Measurements from ENCODE around the gene TSPAN5. TPM values are rescaled to one million over a fixed set of nuclear protein-coding genes. Genes with fewer than 3 reads are reported as not detected.

The TSPAN5 gene
- total RNA-seq, 1 donor from 2014 or later, result 61.4 TPM

DNA sequence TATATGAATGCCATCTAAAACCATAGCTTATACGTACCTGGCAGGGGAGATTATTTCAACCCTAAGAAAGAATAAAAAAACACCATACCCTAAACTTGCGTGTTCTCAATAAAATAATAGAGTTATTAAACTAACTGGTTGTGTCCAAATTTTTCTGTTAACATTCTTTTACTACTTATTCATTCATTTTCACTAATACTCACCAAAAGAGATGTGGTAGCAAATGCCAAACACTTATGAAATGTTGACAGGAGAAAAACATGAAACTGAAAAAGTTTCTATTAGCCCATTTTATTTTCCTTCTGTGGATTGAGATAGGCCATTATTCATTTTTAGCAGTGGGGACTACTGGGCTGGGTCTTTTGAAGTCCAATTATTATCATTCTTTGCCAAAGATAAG is 102.0 kb downstream of the TSPAN5 start:
- Histone ChIP-seq H3K4me1 (ENCODE audit: insufficient read depth, low read length) (peaks cover 19% of the 10 kb centered on the region), H3K36me3 (ENCODE audit: insufficient read depth, low read length) (peaks cover 2% of the 10 kb centered on the region), H3K4me3 (ENCODE audit: insufficient read depth, low read depth, low read length) (no peak overlapping the region), H4K20me1 (ENCODE audit: insufficient read depth, low read length) (peaks cover 28% of the 10 kb centered on the region), H3K27ac (ENCODE audit: low read depth, low read length) (no peak overlapping the region), H3K4me2 (ENCODE audit: low read length) (no peak overlapping the region), H3K27me3 (ENCODE audit: insufficient read depth, low read length) (no peaks in the 10 kb centered on the region), H3K79me2 (ENCODE audit: insufficient read depth, low read length) (peaks cover 97% of the 10 kb centered on the region), H2AFZ (ENCODE audit: low read depth, low read length) (no peak overlapping the region), H3K9me3 (ENCODE audit: insufficient read depth, low read depth, low read length) (no peaks in the 10 kb centered on the region), H3K9ac (ENCODE audit: low read length) (no peak overlapping the region)
- no peak for FAIRE-seq
- H3K27me3 Mint-ChIP-seq (ENCODE audit: low read depth, unreplicated experiment), result no peaks in the 10 kb centered on the region
- no peak for TF ChIP-seq EZH2 (IDR thresholded peaks at IDR 0.05; ENCODE audit: insufficient read depth, low read length)
- TF ChIP-seq, protein P1, sequence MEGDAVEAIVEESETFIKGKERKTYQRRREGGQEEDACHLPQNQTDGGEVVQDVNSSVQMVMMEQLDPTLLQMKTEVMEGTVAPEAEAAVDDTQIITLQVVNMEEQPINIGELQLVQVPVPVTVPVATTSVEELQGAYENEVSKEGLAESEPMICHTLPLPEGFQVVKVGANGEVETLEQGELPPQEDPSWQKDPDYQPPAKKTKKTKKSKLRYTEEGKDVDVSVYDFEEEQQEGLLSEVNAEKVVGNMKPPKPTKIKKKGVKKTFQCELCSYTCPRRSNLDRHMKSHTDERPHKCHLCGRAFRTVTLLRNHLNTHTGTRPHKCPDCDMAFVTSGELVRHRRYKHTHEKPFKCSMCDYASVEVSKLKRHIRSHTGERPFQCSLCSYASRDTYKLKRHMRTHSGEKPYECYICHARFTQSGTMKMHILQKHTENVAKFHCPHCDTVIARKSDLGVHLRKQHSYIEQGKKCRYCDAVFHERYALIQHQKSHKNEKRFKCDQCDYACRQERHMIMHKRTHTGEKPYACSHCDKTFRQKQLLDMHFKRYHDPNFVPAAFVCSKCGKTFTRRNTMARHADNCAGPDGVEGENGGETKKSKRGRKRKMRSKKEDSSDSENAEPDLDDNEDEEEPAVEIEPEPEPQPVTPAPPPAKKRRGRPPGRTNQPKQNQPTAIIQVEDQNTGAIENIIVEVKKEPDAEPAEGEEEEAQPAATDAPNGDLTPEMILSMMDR (IDR thresholded peaks at IDR 0.05; ENCODE audit: insufficient read depth, low read depth, low read length), result no peak
- H3K36me3 Mint-ChIP-seq (ENCODE audit: low read depth, unreplicated experiment), result no peaks in the 10 kb centered on the region
- no peak overlapping the region for H3K27ac Mint-ChIP-seq (ENCODE audit: unreplicated experiment)
- DNase-seq (ENCODE audit: low read depth), result no peak
- no peak overlapping the region for H3K4me3 Mint-ChIP-seq (ENCODE audit: unreplicated experiment)
- H3K9me3 Mint-ChIP-seq (ENCODE audit: unreplicated experiment), result no peaks in the 10 kb centered on the region
- H3K4me1 Mint-ChIP-seq (ENCODE audit: low read depth, unreplicated experiment), result peaks cover 50% of the 10 kb centered on the region

- H3K27me3 ChIP-seq (ENCODE audit: insufficient read depth, low read length), result no peaks in the 10 kb centered on the region
- no peak overlapping the region for H2AFZ ChIP-seq (ENCODE audit: low read depth, low read length)
- H4K20me1 ChIP-seq (ENCODE audit: insufficient read depth, low read length), result peaks cover 23% of the 10 kb centered on the region
- no peak overlapping the region for H3K4me2 ChIP-seq (ENCODE audit: low read length)
- peaks cover 48% of the 10 kb centered on the region for H3K4me1 Mint-ChIP-seq (ENCODE audit: low read depth, unreplicated experiment)
- H3K4me3 Mint-ChIP-seq (ENCODE audit: unreplicated experiment), result no peak overlapping the region
- H3K27ac Mint-ChIP-seq (ENCODE audit: unreplicated experiment), result peak overlapping the region; percentile 27
- peak; percentile 36 for DNase-seq (ENCODE audit: low read depth)
- peaks cover 2% of the 10 kb centered on the region for H3K36me3 Mint-ChIP-seq (ENCODE audit: low read depth, unreplicated experiment)
- H3K79me2 ChIP-seq (ENCODE audit: insufficient read depth, low read length), result peaks cover 96% of the 10 kb centered on the region
- H3K27ac ChIP-seq (ENCODE audit: low read depth, low read length), result no peak overlapping the region
- FAIRE-seq, result peak; percentile 73
- no peak overlapping the region for H3K9ac ChIP-seq (ENCODE audit: low read length)
- peaks cover 2% of the 10 kb centered on the region for H3K9me3 Mint-ChIP-seq (ENCODE audit: unreplicated experiment)
- peaks cover 2% of the 10 kb centered on the region for H3K36me3 ChIP-seq (ENCODE audit: insufficient read depth, low read length)
- H3K9me3 ChIP-seq (ENCODE audit: insufficient read depth, low read depth, low read length), result no peaks in the 10 kb centered on the region
- TF ChIP-seq EZH2 (IDR thresholded peaks at IDR 0.05; ENCODE audit: insufficient read depth, low read length), result no peak
- H3K27me3 Mint-ChIP-seq (ENCODE audit: low read depth, unreplicated experiment), result no peaks in the 10 kb centered on the region
- H3K4me1 ChIP-seq (ENCODE audit: insufficient read depth, low read length), result peaks cover 19% of the 10 kb centered on the region
- H3K4me3 ChIP-seq (ENCODE audit: insufficient read depth, low read depth, low read length), result no peak overlapping the region
These were observed 102.5 kb downstream of the TSPAN5 start for GRCh38 chr4:98555798-98556445.

DNA sequence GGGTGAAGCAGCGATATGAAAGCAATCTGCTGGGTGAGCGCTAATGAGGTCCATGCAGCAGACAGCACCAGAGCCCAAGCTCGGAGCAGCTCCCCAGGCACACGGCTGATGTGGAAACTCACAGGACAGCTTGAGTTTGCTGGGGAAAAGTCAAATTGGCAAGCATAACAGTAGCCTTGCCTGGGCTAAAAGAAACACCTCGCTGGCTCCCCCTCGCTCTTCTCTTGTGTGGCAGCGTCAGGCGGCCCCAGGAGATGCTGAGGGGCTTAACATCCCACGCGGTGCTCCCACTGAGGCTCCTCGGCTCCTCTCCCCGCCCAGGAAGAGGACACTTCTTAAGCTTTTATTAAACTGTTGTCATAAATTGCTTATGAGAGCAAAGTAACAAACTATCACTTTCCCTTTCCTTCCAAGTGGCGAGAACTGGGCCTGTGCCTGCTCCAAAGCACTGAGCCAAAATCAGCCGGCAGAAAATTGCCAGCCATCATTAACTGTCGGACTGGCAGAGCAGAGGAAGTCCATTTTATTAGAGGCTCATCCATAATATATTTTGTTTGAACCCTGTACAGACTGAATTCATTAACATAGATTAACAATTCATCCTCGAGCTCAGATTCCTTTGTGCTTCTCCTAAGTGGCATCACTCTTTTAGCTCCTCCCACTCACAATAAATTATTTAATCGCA is 111.4 kb downstream of the TSPAN5 start:
- TF ChIP-seq, protein P1 (IDR thresholded peaks at IDR 0.05; ENCODE audit: insufficient read depth, low read depth, low read length), result no peak
- TF ChIP-seq EZH2 (IDR thresholded peaks at IDR 0.05; ENCODE audit: insufficient read depth, low read length), result no peak
- H3K9ac ChIP-seq (ENCODE audit: low read length), result peak overlapping the region; percentile 71
- no peak overlapping the region for H3K4me3 Mint-ChIP-seq (ENCODE audit: unreplicated experiment)
- H3K27me3 Mint-ChIP-seq (ENCODE audit: low read depth, unreplicated experiment), result no peaks in the 10 kb centered on the region
- H3K4me1 Mint-ChIP-seq (ENCODE audit: low read depth, unreplicated experiment), result peaks cover 5% of the 10 kb centered on the region
- FAIRE-seq (no peak), DNase-seq (ENCODE audit: low read depth) (peak; percentile 66)
- H3K9me3 ChIP-seq (ENCODE audit: insufficient read depth, low read depth, low read length), result no peaks in the 10 kb centered on the region
- H3K36me3 ChIP-seq (ENCODE audit: insufficient read depth, low read length), result no peaks in the 10 kb centered on the region
- peaks cover 90% of the 10 kb centered on the region for H3K79me2 ChIP-seq (ENCODE audit: insufficient read depth, low read length)
- H3K9me3 Mint-ChIP-seq (ENCODE audit: unreplicated experiment), result peaks cover 4% of the 10 kb centered on the region
- peak overlapping the region; percentile 52 for H3K27ac ChIP-seq (ENCODE audit: low read depth, low read length)
- peaks cover 6% of the 10 kb centered on the region for H3K36me3 Mint-ChIP-seq (ENCODE audit: low read depth, unreplicated experiment)
- H3K27ac Mint-ChIP-seq (ENCODE audit: unreplicated experiment), result no peak overlapping the region
- H4K20me1 ChIP-seq (ENCODE audit: insufficient read depth, low read length), result peaks cover 25% of the 10 kb centered on the region
- peak overlapping the region; percentile 86 for H3K4me2 ChIP-seq (ENCODE audit: low read length)
- peak overlapping the region; percentile 43 for H3K4me3 ChIP-seq (ENCODE audit: insufficient read depth, low read depth, low read length)
- H3K4me1 ChIP-seq (ENCODE audit: insufficient read depth, low read length), result peaks cover 11% of the 10 kb centered on the region
- H2AFZ ChIP-seq (ENCODE audit: low read depth, low read length), result peak overlapping the region; percentile 55
- no peaks in the 10 kb centered on the region for H3K27me3 ChIP-seq (ENCODE audit: insufficient read depth, low read length)
